Middle frontal gyrus (tissue), 1 donor: ENCODE data around the gene GOLM1.

Source experiments
- DNase-seq: peaks from one replicate; pipeline ENCODE4 v3.0.0-alpha.2; 2015; ENCODE audit warnings: low spot score; ENCODE audit errors: extremely low spot score

GOLM1 gene

GRCh38 chr9:85987236-85987635, 112.1 kb downstream of the GOLM1 start:
- no peak for DNase-seq

- no peak for DNase-seq
These were observed 114.9 kb downstream of the GOLM1 start for GRCh38 chr9:85984457-85984856.

GRCh38 chr9:85981369-85981768, 118.0 kb downstream of the GOLM1 start:
- no peak for DNase-seq

- DNase-seq: no peak
These were observed 120.9 kb downstream of the GOLM1 start for GRCh38 chr9:85978496-85978895.
